ENCODE results near the gene ELOVL5. TPM values are rescaled to one million over a fixed set of nuclear protein-coding genes. Genes with fewer than 3 reads are reported as not detected.

ELOVL5 gene
- total RNA-seq, 1 donor from 2014 or later = 185 TPM

- Mint-ChIP-seq H3K36me3 (no peaks in the 10 kb centered on the region), H3K27ac (no peak overlapping the region), H3K9me3 (no peaks in the 10 kb centered on the region), H3K27me3 (ENCODE audit: insufficient read depth, low read depth) (no peaks in the 10 kb centered on the region), H3K4me1 (no peaks in the 10 kb centered on the region), H3K4me3 (no peak overlapping the region)
- no peaks in the 10 kb centered on the region for H3K4me1 ChIP-seq
- no peak overlapping the region for H3K9ac ChIP-seq
- H3K27ac ChIP-seq = no peak overlapping the region
- no peaks in the 10 kb centered on the region for H3K27me3 ChIP-seq
- no peaks in the 10 kb centered on the region for H3F3A ChIP-seq (ENCODE audit: low read depth)
- H3K4me2 ChIP-seq = no peak overlapping the region
- no peak overlapping the region for H2AFZ ChIP-seq (replicated peaks)
- no peak for DNase-seq (ENCODE audit: low spot score)
- TF ChIP-seq EZH2phosphoT487 (IDR thresholded peaks at IDR 0.05) (no peak), CTCF (IDR thresholded peaks at IDR 0.05) (no peak), EZH2 (IDR thresholded peaks at IDR 0.05) (no peak)
- no peak overlapping the region for H3K4me3 ChIP-seq
- no peaks in the 10 kb centered on the region for H4K20me1 ChIP-seq (ENCODE audit: low read depth)
- H3K9me3 ChIP-seq (ENCODE audit: low read depth) = no peaks in the 10 kb centered on the region
- no peaks in the 10 kb centered on the region for H3K36me3 ChIP-seq
- H3K79me2 ChIP-seq (ENCODE audit: low read depth) = no peaks in the 10 kb centered on the region
Measured at GRCh38 chr6:53220605-53221004, 128.1 kb downstream of the ELOVL5 start.

Small RNAs within 50 kb of the gene (microRNA-seq; reads per million reads assigned to microRNA genes)
- gene MIR5685 = not detected

Small RNAs within 50 kb of the gene (small RNA-seq; reads per million reads assigned to genes)
- not detected for gene MIR5685
- gene RNU1-136P = 0.30 reads per million, percentile 25 among the genes with 10 or more reads in this experiment

Other genes starting within 250 kb of the ELOVL5 start
- not detected in 2 replicates for gene GCM1, start 200.1 kb downstream of the ELOVL5 start, total RNA-seq (ENCODE audit: low replicate concordance)
- 21.2 and 26.0 TPM in 2 replicates for gene GCLC, start 196.2 kb upstream of the ELOVL5 start, total RNA-seq (ENCODE audit: low replicate concordance)

Measured in neural progenitor cell (in vitro differentiated cells).